Loucy (cell line): ENCODE measurements around the gene DPM1.

Source experiments
- H2AFZ ChIP-seq: fragments of 200-600 bp; sonication (generic); 2 replicates; pipeline ENCODE4 v1.6.0; 2016; ENCODE audit warnings: antibody characterized with exemption, mild to moderate bottlenecking, low read length, moderate library complexity
- H3F3A ChIP-seq: fragments of 200-600 bp; 2 replicates; pipeline ENCODE4 v1.6.0; 2016; ENCODE audit warnings: antibody characterized with exemption, low read depth, mild to moderate bottlenecking
- H3K27me3 ChIP-seq: fragments of 200-600 bp; sonication (generic); 2 replicates; pipeline ENCODE4 v1.6.1; 2014; ENCODE audit warnings: low read length, mild to moderate bottlenecking; ENCODE audit not compliant: insufficient read depth, poor library complexity, severe bottlenecking
- H3K36me3 ChIP-seq: fragments of 200-600 bp; sonication (generic); 2 replicates; pipeline ENCODE4 v1.6.1; 2016; ENCODE audit warnings: low read length; ENCODE audit not compliant: insufficient read depth
- H3K4me1 ChIP-seq: fragments of 200-600 bp; sonication (generic); 2 replicates; pipeline ENCODE4 v1.5.1; 2014; ENCODE audit warnings: low read length, mild to moderate bottlenecking; ENCODE audit not compliant: insufficient read depth, poor library complexity, severe bottlenecking
- H3K4me2 ChIP-seq: fragments of 200-600 bp; sonication (generic); 2 replicates; pipeline ENCODE4 v1.6.0; 2014; ENCODE audit warnings: antibody characterized with exemption, low read length, low read depth, mild to moderate bottlenecking; ENCODE audit not compliant: poor library complexity, severe bottlenecking
- H3K4me3 ChIP-seq: fragments of 200-600 bp; sonication (generic); 2 replicates; pipeline ENCODE4 v1.5.1; 2014; ENCODE audit warnings: low read length, mild to moderate bottlenecking, mixed read lengths; ENCODE audit not compliant: poor library complexity, severe bottlenecking
- H3K79me2 ChIP-seq: fragments of 200-600 bp; sonication (generic); 2 replicates; pipeline ENCODE4 v1.6.1; 2014; ENCODE audit warnings: low read length; ENCODE audit not compliant: insufficient read depth
- H3K9ac ChIP-seq: fragments of 200-600 bp; sonication (generic); 2 replicates; pipeline ENCODE4 v1.6.0; 2014; ENCODE audit warnings: mild to moderate bottlenecking, low read depth, low read length, moderate library complexity; ENCODE audit not compliant: poor library complexity, severe bottlenecking
- H3K9me2 ChIP-seq: fragments of 200-600 bp; sonication (generic); replicated peaks from 2 replicates; pipeline ENCODE4 v1.6.1; 2016; ENCODE audit warnings: low read depth, low read length, mixed read lengths
- H3K9me3 ChIP-seq: fragments of 200-600 bp; sonication (generic); 2 replicates; pipeline ENCODE4 v1.6.1; 2014; ENCODE audit warnings: mild to moderate bottlenecking, antibody characterized with exemption, low read length, low read depth; ENCODE audit not compliant: insufficient read depth
- H4K20me1 ChIP-seq: fragments of 200-600 bp; sonication (generic); 2 replicates; pipeline ENCODE4 v1.6.0; 2014; ENCODE audit warnings: antibody characterized with exemption, low read length, mild to moderate bottlenecking; ENCODE audit not compliant: insufficient read depth, poor library complexity, severe bottlenecking
- EZH2phosphoT487 ChIP-seq: fragments of 200-600 bp; IDR thresholded peaks from 2 replicates; pipeline ENCODE4 v1.6.1; 2018; ENCODE audit warnings: antibody characterized with exemption, mild to moderate bottlenecking, moderate library complexity, borderline replicate concordance
- TF ChIP-seq, protein P1 (sequence below): fragments of 200-600 bp; sonication (generic); conservative IDR thresholded peaks from 2 replicates; pipeline ENCODE4 v1.5.1; 2014; ENCODE audit warnings: mild to moderate bottlenecking, antibody characterized with exemption, low read length

Gene DPM1

DNA sequence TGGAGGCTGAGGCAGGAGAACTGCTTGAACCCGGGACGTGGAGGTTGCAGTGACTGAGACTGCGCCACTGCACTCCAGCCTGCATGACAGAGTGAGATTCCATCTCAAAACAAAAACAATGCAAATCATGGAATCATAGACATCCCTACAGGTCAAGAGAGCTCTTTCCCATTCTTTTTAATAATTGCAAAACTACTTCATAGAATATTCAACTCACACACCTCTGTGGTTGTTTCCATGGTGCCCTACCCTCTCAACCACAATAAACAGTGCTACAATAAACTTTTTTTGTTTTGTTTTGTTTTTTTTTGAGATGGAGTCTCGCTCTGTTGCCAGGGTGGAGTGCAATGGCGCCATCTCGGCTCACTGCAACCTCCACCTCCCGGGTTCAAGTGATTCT is 15.3 kb downstream of the DPM1 start:
- H4K20me1 ChIP-seq: no peaks in the 10 kb centered on the region

DNA sequence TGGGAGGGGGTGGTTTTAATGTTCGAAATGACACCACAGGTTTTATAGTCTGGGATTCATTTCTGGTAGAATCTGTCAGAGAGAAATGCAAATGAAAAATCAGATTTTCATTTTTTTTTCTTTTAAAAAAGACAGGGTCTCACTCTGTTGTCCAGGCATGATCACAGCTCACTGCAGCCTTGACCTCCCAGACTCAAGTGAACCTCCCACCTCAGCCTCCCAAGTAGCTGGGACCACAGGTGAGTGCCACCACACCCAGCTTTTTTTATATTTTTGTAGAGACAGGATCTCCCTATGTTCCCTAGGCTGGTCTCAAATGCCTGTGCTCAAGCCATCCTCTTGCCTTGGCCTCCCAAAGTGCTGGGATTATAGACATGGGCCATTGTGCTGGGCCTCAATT is 24.7 kb downstream of the DPM1 start:
- Histone ChIP-seq H3K4me3 (no peak overlapping the region), H3K9me3 (no peaks in the 10 kb centered on the region), H2AFZ (no peak overlapping the region), H3K4me2 (no peak overlapping the region), H3F3A (peaks cover 9% of the 10 kb centered on the region; the same call in 1 of the 2 replicates), H3K9me2 (no peaks in the 10 kb centered on the region), H3K27me3 (no peaks in the 10 kb centered on the region), H3K9ac (no peak overlapping the region), H3K4me1 (peaks cover 7% of the 10 kb centered on the region), H3K79me2 (peaks cover 20% of the 10 kb centered on the region), H4K20me1 (peaks cover 12% of the 10 kb centered on the region), H3K36me3 (peaks cover 32% of the 10 kb centered on the region)
- TF ChIP-seq, protein P1, sequence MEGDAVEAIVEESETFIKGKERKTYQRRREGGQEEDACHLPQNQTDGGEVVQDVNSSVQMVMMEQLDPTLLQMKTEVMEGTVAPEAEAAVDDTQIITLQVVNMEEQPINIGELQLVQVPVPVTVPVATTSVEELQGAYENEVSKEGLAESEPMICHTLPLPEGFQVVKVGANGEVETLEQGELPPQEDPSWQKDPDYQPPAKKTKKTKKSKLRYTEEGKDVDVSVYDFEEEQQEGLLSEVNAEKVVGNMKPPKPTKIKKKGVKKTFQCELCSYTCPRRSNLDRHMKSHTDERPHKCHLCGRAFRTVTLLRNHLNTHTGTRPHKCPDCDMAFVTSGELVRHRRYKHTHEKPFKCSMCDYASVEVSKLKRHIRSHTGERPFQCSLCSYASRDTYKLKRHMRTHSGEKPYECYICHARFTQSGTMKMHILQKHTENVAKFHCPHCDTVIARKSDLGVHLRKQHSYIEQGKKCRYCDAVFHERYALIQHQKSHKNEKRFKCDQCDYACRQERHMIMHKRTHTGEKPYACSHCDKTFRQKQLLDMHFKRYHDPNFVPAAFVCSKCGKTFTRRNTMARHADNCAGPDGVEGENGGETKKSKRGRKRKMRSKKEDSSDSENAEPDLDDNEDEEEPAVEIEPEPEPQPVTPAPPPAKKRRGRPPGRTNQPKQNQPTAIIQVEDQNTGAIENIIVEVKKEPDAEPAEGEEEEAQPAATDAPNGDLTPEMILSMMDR: no peak
- no peak for TF ChIP-seq EZH2phosphoT487

More for the DNA sequence above, 15.3 kb downstream of the DPM1 start:
- Histone ChIP-seq H2AFZ (no peak overlapping the region), H3K9me3 (no peaks in the 10 kb centered on the region), H3K4me3 (no peak overlapping the region), H3K9me2 (no peaks in the 10 kb centered on the region), H3K79me2 (no peaks in the 10 kb centered on the region), H3K36me3 (peaks cover 83% of the 10 kb centered on the region), H3K9ac (no peak overlapping the region), H3F3A (no peaks in the 10 kb centered on the region), H3K4me2 (no peak overlapping the region), H3K27me3 (no peaks in the 10 kb centered on the region), H3K4me1 (no peaks in the 10 kb centered on the region)
- TF ChIP-seq, protein P1: no peak
- no peak for TF ChIP-seq EZH2phosphoT487

DNA sequence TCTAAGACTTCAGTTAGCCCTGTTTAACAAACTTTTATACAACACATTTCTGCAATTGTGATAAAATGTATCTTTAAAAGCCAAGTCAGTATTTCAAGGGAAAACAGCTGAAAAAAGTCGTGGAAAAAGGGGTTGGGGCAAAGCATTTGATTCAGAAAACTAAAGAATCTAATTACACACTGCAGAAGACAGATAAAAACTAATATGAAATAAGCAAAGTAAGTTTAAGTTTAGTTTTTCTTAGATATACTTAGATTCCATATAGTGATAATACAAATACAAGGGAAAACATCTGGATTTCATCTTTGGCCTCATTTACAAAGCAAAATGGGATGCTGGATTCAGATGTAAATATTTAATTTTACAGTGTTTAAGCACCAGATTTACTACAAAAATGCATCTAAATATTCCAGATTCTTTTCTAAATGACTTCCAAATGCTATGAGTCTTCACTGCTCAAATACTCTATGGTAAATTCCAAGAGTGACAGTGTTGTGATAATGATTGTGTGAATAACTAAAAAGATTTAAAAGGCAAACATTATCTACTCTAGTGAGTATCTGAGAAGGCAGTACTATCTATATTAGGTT is 25.5 kb downstream of the DPM1 start:
- peaks cover 20% of the 10 kb centered on the region for H4K20me1 ChIP-seq
- no peak overlapping the region for H2AFZ ChIP-seq
- peaks cover 15% of the 10 kb centered on the region for H3K4me1 ChIP-seq
- H3K9ac ChIP-seq: no peak overlapping the region
- H3K4me3 ChIP-seq: no peak overlapping the region
- H3K9me3 ChIP-seq: no peaks in the 10 kb centered on the region
- H3K79me2 ChIP-seq: peaks cover 28% of the 10 kb centered on the region
- H3K36me3 ChIP-seq: peaks cover 35% of the 10 kb centered on the region
- no peak for TF ChIP-seq EZH2phosphoT487
- TF ChIP-seq, protein P1: no peak
- H3K4me2 ChIP-seq: no peak overlapping the region
- H3K27me3 ChIP-seq: no peaks in the 10 kb centered on the region
- H3F3A ChIP-seq: peaks cover 9% of the 10 kb centered on the region; the same call in 1 of the 2 replicates
- no peaks in the 10 kb centered on the region for H3K9me2 ChIP-seq
